Upper lobe of left lung (tissue), 4 donors: ENCODE data around the gene PRKCI.

Source experiments
- CTCF ChIP-seq, 6 experiments: fragments of 450-650 bp in 4 of 6; fragments of 200-600 bp in 2 of 6; sonication (generic) in 2 of 6; IDR thresholded peaks; one replicate each; pipeline ENCODE4 v1.5.1; 2016 to 2019; ENCODE audit warnings: antibody characterized with exemption in 6 of 6
- EP300 ChIP-seq, 4 donors: sonication (generic); formaldehyde crosslinking; IDR thresholded peaks; one replicate each; pipeline ENCODE4 v1.5.1; 2017; ENCODE audit warnings: antibody characterized with exemption in 4 of 4, control low read depth in 2 of 4
- POLR2A ChIP-seq, 4 donors: fragments of 450-650 bp; IDR thresholded peaks; one replicate each; pipeline ENCODE4 v1.5.1; 2016 to 2017; ENCODE audit warnings: antibody characterized with exemption in 4 of 4, mild to moderate bottlenecking in 2 of 4
- POLR2AphosphoS5 ChIP-seq, 2 donors: sonication (generic); formaldehyde crosslinking; IDR thresholded peaks; one replicate each; pipeline ENCODE4 v1.5.1; 2017; ENCODE audit warnings: antibody characterized with exemption in 2 of 2

- no peak for TF ChIP-seq CTCF (IDR thresholded peaks at IDR 0.05)
- TF ChIP-seq POLR2AphosphoS5 (IDR thresholded peaks at IDR 0.05): no peak
- TF ChIP-seq POLR2A (IDR thresholded peaks at IDR 0.05): no peak
- no peak for TF ChIP-seq EP300 (IDR thresholded peaks at IDR 0.05)
Observed at GRCh38 chr3:170323331-170323730, 101.1 kb downstream of the PRKCI start.
